ENCODE data around the gene GLRX5.

GLRX5 gene

DNA sequence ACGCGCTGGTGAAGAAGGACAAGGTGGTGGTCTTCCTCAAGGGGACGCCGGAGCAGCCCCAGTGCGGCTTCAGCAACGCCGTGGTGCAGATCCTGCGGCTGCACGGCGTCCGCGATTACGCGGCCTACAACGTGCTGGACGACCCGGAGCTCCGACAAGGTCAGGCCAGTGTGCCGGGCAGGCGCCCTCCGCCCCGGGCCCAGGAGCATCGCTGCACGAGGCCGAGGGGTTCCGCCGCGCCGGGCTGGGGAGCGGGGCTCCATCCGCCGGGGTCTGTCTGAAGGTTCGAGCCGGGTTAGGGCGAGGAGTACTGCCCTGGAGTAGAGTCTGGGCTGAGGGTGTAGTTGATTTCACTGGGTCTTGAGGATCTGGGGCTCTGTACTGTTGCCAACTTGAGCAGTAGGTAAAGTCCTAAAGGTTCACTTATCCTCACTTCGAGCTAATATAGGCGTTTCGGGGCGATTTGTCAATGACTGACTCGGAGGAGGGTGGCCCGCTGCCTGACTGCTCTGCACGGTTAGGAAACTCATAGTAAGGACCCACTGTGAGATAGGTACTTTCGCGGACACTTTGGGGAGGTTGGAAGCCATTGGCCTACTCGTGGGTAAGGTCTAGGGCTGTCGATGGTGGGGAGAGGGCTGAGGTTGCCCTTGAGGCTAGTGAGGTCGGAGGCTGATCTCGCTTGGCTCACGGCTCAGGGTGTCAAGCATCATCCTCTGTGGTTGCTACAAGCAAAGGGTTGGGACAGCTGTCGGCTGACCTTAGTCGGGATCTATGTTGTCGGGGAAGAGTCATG lies 574 bp downstream of the GLRX5 start:
- no peak for DNase-seq (ENCODE audit: low read depth in 2 of 2)

DNA sequence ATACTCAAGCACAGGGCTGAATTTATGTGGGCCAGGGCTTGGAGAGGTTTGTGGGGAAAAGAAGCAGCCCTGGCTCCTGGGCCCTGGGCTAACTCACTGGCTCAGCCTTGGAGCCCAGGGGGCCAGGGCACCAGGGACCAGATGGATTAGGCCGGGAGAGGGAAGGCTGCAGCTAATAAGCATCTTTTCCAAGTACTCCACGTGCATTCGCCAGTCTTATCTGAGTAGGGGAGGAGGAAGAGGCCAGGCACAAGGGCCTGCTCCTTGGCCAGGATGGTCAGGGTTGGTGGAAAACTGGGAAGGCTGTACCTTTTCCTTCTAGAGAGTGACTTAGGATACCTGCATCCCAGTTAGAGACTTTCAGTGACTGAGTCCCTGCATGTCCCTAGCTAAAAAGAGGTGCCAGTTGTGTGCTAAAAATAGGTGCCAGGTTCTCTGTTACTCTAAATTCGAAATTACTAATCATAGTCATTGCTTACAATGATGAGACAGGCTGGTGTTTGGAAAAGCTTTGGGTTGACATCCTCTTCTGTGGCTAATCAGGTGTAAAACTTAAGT lies 1.3 kb downstream of the GLRX5 start:
- DNase-seq (ENCODE audit: low read depth in 2 of 2), result no peak

- DNase-seq (ENCODE audit: low read depth in 2 of 2), result no peak
Observed at GRCh38 chr14:95536671-95537070, 1.8 kb downstream of the GLRX5 start.

DNA sequence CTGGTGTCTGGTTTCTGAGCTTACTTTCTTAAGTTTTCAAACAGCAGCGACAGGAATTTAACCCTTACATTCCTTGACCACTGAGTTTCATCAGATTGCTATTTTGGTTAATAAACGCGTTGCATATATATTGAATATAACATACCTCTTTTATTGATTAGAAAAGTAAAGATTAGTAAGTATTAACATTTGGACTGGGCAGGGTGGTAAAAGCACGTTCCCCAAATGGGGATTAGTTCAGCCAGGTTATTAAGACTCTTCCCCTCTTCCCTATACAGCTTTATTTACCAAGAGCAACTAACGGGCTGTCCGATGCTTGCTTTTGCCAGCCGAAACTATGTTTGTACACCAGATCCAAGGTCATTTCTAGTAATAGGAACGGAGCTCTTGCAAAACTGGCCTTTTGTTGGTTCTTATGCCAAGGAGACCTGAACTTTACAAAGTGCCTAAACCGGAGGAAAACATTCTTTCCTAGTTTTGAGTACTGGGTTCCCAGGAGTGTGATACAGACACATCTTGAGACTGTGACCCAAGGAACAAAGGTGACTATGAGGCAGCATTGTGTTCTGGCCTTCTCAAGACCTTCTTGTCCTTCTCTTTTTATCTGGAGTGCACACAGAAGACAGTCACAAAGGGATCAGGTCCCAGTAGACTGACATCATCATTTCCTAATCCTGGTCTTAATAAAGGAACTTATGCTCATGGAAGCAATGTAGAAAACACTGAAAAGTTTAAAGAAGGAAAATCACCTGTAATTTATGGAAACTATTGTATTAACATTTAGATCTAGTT lies 2.6 kb downstream of the GLRX5 start:
- no peak for DNase-seq (ENCODE audit: low read depth in 2 of 2)

- no peak for DNase-seq (ENCODE audit: low read depth in 2 of 2)
Observed at GRCh38 chr14:95538801-95539509, 4.1 kb downstream of the GLRX5 start.

DNA sequence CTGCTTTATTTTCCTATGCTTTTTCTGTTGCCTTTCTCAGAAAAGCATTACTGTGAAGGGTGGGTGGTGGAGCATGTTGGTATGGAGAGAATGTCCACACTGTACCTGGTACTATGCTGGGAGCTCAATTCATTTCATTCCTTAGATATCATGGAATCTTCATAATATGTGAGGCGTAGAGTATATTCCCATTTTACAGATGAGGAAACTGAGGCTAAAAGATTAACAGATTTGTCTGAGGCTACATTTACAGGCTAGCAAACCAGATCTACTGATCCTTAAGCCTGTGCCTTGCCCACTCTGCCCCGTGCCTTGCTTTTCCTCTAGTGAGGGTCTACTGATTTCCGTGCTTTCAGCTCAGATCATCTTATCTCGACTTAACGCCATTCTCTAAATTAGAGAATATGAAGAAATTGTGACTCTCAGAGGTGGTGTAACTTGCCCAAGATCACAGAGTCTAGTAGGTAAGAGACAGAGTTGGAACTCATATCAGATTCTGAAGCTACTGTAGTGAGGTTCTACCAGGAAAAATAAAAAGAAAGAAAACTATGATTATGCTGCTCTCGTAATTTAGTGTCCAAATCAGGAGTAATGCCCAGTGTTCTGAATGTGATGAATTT lies 5.5 kb downstream of the GLRX5 start:
- DNase-seq (ENCODE audit: low read depth in 2 of 2), result no peak

GRCh38 chr14:95541346-95541745 lies 6.5 kb downstream of the GLRX5 start:
- no peak for DNase-seq (ENCODE audit: low read depth in 2 of 2)

GRCh38 chr14:95541932-95542930 lies 7.4 kb downstream of the GLRX5 start:
- no peak for DNase-seq (ENCODE audit: low read depth in 2 of 2)

DNA sequence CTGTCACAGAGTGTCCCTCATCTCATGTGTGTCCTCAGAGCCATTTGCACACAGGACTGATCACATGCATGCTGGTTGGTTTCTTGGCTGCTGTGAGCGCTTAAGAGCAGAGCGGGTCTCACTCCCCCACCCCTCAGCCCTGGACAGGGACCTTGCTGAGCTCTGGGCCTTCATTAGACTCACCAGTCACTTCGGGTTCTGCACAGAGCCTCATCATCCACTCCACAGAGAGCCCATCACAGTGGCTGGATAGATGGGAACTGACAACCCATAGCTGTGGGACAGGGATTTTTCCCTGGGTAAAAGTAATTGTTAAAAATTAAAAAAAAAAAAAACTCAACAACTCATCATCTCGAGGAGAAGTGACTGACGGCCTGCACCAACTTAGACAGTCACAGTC lies 8.2 kb downstream of the GLRX5 start:
- no peak for DNase-seq (ENCODE audit: low read depth in 2 of 2)

- no peak for DNase-seq (ENCODE audit: low read depth in 2 of 2)
Observed at GRCh38 chr14:95544588-95544987, 9.7 kb downstream of the GLRX5 start.

DNA sequence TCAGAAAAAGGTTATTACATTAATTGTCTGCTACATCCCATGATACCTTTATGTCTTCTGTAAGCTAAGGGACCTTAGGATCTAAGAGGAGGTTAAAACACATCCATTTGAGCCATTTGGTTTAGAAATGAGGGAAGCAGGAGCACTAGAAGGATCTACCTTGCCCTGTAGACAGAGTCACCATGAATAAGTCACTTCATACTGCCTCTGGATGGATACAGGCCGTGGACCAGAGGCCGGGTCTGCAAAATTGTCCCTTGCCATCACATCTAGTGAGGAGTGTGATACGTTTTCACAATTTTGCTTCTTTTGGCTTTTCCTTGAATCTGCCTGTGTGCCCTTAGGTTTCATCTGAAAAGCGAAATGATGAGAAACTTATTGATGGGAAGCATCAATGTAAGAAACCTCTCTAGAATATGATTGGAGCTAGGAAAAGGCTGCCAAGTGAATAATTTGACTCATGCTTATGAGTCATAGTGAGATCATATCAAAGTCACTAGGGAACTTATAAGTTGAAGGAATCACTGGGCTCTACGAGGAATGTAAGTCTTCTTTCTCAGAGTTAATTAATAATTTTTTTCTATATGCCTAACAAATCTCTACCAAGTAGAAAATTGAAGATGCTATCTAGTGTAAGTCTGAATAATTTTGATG lies 10.8 kb downstream of the GLRX5 start:
- DNase-seq (ENCODE audit: low read depth in 2 of 2), result no peak

DNA sequence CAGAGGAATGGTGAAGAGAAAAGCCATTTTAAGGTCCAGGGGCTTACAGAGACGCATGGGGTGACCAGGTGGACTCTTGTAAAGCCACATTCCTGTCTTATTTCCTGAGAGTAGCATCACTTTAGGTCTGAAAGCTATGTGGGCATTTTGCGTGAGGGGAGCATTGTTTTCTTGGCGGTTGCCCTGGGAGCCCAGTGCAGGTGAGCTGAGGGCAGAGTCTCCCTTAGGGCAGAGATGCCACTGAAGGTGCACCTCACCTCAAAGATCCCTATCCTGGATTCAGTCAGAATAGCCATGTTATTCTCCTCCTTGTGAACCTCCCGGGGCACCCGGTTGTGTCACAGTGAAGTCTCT lies 12.4 kb downstream of the GLRX5 start:
- no peak for DNase-seq (ENCODE audit: low read depth in 2 of 2)

DNA sequence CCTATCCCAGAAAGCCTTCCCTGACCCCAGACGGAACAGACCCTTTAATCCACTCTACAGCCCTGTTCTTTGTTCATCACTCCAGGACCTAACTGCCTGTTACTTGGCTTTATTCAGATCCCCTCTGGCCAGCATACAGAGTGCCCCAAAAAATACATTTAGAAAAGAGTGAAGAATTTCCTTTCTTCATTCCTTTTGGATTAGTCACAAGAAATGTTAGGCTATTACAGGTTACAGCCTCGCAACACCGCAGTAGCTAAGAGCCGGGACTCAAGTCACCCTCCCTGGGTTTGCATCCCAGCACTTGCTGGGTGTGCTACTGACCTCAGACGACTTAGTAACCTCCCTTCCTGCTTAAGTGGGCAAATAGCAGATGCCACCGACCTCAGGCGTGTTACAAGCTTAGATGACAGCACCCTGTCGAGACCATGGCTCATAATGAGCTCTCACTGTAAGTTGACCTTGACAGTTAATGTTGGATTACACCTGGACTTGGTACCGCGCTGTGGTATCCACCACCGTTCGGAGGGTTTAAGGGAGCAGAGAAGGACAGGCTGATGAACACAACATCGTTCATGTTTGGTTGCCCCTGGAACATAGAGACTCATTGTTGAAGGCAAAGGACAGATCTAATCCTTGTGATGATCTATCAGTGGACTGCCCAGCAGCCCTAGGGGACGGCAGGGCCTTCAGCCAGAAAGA lies 12.9 kb downstream of the GLRX5 start:
- DNase-seq (ENCODE audit: low read depth in 2 of 2), result no peak

DNA sequence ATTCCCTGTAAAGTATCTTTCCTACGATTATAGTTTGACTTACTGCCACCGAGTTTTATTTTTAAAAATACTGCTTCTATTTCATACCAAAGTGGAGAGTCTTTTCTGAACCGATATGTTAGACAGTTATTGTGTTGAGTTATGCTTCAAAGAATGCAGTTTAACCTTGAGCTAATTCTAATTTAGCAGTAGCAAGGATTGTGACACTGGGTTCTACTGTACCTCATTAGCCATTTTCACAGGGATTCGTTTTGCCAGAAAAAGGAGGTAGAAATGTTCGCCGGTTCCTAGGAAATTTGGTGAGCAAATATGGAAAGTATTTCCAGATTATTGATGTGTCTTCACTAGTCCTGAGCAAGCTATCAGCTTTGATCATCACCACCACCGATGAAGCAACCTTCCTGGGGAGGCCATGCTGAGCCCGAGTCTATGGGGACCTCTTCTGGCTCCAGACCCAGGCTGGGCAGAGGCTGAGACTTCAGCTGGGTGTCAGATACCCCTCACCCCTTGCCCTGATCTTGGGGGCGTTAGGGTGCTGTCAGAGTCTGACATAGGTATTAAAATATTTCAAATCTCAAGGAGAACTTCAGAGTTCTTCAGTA lies 13.6 kb downstream of the GLRX5 start:
- no peak for DNase-seq (ENCODE audit: low read depth in 2 of 2)

- no peak for DNase-seq (ENCODE audit: low read depth in 2 of 2)
Observed at GRCh38 chr14:95549656-95550585, 15.1 kb downstream of the GLRX5 start.

DNA sequence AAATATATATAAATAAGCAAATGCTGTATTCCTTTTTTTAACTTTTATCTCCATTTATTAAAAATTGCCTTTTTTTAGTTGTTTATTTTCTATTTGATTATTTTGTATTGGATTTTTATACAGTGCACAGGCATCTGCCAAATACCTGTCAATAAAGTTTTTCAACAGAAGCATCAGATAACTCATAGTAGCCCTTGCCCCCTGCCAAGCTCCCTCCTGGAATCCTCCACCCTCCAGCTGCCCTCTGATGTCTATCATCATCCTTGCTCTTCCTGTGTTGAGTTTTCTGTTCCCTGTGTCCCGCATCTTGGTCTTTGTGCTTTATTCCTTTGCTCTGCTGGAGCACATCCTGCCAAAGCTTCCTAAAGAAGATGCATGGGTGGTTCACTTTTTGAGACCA lies 16.6 kb downstream of the GLRX5 start:
- no peak for DNase-seq (ENCODE audit: low read depth in 2 of 2)

DNA sequence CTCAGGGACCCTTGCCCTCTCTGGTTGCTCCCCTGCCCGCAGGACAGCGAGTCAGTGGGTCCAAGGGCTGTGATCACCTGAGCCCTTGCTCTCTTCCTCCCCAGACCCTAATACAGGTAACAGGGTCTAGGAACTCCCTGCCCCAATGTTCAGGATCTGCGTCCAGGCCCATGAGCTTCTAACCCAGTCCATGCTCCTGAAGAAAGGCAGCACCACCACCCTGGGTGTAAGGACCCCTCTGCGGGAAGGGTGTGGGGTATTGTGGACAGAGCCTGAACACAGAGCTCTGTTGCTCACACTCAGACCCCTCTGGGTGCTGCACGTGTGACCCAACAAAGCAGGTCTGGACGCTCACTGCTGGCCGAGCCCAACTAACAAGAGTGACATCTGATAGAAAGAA lies 18.3 kb downstream of the GLRX5 start:
- DNase-seq (ENCODE audit: low read depth in 2 of 2), result no peak

DNA sequence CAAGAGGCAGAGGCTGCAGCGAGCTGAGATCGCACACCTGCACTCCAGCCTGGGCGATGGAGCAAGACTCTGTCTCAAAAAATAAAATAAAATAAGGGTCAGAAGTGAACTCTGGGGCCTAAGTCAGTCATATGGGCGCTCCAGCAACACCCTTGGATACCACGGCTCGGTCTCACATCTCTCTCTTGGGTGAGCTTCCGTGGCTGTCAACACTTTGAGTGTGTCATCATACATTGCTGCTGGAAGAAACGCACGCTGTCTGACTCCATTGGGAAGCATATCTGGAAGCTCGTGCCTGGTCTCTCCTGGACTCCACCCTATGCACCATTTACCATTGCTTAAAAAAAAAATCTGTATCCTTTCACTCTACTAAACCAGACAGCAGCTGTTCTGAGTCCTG lies 20.2 kb downstream of the GLRX5 start:
- DNase-seq (ENCODE audit: low read depth in 2 of 2), result no peak

Data from stimulated activated CD4-positive, alpha-beta T cell treated with anti-CD3 and anti-CD28 coated beads, Interleukin-1b, Interleukin-23, amount 100 ng/mL, for 1 hour (primary cell).